T-helper 17 cell (primary cell): Measurements from ENCODE around the gene PPP1R12B. TPM values are rescaled to one million over a fixed set of nuclear protein-coding genes. Genes with fewer than 3 reads are reported as not detected.
"Not testable (repeated sequence)": the region's sequence is repeated elsewhere in the genome, so short reads cannot be mapped to it uniquely, and the experiment has no call there.

Source experiments
- ATAC-seq: fragments of 150-1000 bp; cut with Tn5 transposase; 2 replicates; pipeline ENCODE4 v1.10.0; 2021; ENCODE audit warnings: mild to moderate bottlenecking, moderate library complexity
- DNase-seq, 3 donors: peaks; one replicate each; pipeline versions ENCODE4 v3.0.0 to v3.0.0-alpha.2; 2020 to 2021
- H3K9me3 ChIP-seq: one replicate; pipeline ENCODE4 v1.7.0; 2013; ENCODE audit warnings: low read length, mild to moderate bottlenecking; ENCODE audit not compliant: control insufficient read depth, poor library complexity, severe bottlenecking
- H3K27ac Mint-ChIP-seq: one replicate; pipeline ENCODE4 v1.8.0; 2022; ENCODE audit warnings: mild to moderate bottlenecking, moderate library complexity, mixed read lengths
- H3K27me3 Mint-ChIP-seq: one replicate; pipeline ENCODE4 v1.8.0; 2022; ENCODE audit warnings: mixed read lengths
- H3K36me3 Mint-ChIP-seq: one replicate; pipeline ENCODE4 v1.8.0; 2022; ENCODE audit warnings: low read depth, mixed read lengths
- H3K4me1 Mint-ChIP-seq: one replicate; pipeline ENCODE4 v1.8.0; 2022; ENCODE audit warnings: mild to moderate bottlenecking, mixed read lengths
- H3K4me3 Mint-ChIP-seq: one replicate; pipeline ENCODE4 v1.8.0; 2022; ENCODE audit warnings: mild to moderate bottlenecking, moderate library complexity, mixed read lengths
- total RNA-seq, 4 donors: library from RNA in 2 of 4; stranded (reverse) in 2 of 4; gene quantifications; one replicate each; pipeline ENCODE4 v1.2.3 and lab custom pipeline; 2022 to 2026

PPP1R12B gene
- total RNA-seq, 2 donors from 2014 or later, result 28.6 to 30.4 TPM

- H3K9me3 ChIP-seq, H3K4me1 Mint-ChIP-seq, H3K4me3 Mint-ChIP-seq, H3K27me3 Mint-ChIP-seq, H3K36me3 Mint-ChIP-seq, DNase-seq, ATAC-seq: not testable (repeated sequence)
- peak overlapping the region; percentile 32 for H3K27ac Mint-ChIP-seq
Observed at GRCh38 chr1:202417141-202417540, 68.6 kb downstream of the PPP1R12B start.

- not testable (repeated sequence) for H3K27ac Mint-ChIP-seq, H3K4me3 Mint-ChIP-seq, DNase-seq, H3K4me1 Mint-ChIP-seq, H3K9me3 ChIP-seq, H3K36me3 Mint-ChIP-seq, ATAC-seq, H3K27me3 Mint-ChIP-seq
Observed at GRCh38 chr1:202417762-202418201, 69.3 kb downstream of the PPP1R12B start.

GRCh38 chr1:202419731-202420130 lies 71.2 kb downstream of the PPP1R12B start:
- ATAC-seq, H3K27ac Mint-ChIP-seq, H3K9me3 ChIP-seq: not testable (repeated sequence)

DNA sequence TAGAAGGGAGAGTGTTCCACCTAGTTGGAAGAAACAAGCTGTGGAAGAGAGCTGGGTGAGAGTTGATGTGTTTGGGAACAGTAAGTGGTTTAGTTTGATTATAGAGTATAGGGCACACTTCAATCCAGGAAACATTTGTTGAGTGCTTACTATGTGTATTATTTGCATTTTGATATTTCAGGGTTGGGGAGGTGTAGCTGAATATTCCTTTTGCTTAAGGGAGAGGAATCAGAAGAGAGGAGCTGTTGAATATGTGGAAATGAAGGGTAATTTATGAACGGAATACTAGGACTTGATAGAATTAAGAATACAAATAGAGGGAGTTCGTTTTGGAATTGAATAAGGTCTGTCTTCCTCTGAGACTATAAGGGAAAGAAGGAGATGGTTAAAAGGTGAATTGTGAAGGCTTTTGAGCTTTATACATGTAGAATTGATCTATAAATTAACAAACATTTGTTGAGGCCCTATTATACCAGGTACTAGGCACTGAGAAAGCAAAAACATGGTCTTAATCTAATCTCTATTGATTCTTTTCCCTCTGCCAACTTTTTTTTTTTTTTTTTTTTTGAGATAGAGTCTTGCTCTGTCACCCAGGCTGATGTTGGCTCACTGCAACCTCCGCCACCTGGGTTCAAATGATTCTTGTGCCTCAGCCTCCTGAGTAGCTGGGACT lies 72.1 kb downstream of the PPP1R12B start:
- not testable (repeated sequence) for ATAC-seq, H3K27ac Mint-ChIP-seq, H3K9me3 ChIP-seq, H3K4me3 Mint-ChIP-seq, H3K36me3 Mint-ChIP-seq, H3K27me3 Mint-ChIP-seq, H3K4me1 Mint-ChIP-seq, DNase-seq

More at GRCh38 chr1:202419731-202420130, 71.2 kb downstream of the PPP1R12B start:
- H3K36me3 Mint-ChIP-seq, H3K4me1 Mint-ChIP-seq, H3K27me3 Mint-ChIP-seq, H3K4me3 Mint-ChIP-seq, DNase-seq: not testable (repeated sequence)

DNA sequence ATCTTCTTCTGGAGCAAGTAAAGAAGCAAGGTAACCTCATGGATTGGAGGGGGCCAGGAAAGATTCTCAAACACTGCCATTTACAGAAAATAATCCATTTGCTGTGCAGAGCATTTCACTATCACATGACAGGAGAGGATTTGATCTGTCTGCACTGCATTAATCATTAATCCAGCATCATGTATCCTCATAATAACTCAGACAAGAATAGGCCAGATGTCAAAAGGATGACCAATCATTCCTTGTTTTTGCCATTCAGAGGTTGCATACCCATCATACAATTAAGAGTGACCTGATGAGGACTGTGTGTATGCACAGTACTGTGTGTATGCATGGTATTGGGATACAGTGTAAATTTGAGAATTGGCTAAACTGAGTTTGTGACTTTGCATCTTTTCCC lies 74.2 kb downstream of the PPP1R12B start:
- not testable (repeated sequence) for H3K27ac Mint-ChIP-seq, ATAC-seq, H3K36me3 Mint-ChIP-seq, H3K4me1 Mint-ChIP-seq, H3K4me3 Mint-ChIP-seq, H3K9me3 ChIP-seq, H3K27me3 Mint-ChIP-seq, DNase-seq

DNA sequence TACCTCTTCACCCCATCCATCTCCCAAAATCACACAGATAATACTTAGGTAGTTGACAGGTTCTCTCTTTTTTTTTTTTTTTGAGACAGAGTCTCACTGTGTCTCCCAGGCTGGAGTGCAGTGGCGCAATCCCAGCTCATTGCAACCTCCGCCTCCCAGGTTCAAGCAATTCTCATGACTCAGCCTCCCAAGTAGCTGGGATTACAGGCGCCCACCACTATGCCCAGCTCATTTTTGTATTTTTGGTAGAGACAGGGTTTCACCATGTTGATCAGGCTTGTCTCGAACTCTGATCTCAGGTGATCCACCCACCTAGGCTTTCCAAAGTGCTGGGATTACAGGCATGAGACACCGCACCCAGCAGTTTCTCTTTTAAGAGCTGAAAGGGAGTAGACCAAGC lies 75.8 kb downstream of the PPP1R12B start:
- H3K27me3 Mint-ChIP-seq, H3K36me3 Mint-ChIP-seq, DNase-seq, H3K4me1 Mint-ChIP-seq, ATAC-seq, H3K9me3 ChIP-seq, H3K4me3 Mint-ChIP-seq, H3K27ac Mint-ChIP-seq: not testable (repeated sequence)

DNA sequence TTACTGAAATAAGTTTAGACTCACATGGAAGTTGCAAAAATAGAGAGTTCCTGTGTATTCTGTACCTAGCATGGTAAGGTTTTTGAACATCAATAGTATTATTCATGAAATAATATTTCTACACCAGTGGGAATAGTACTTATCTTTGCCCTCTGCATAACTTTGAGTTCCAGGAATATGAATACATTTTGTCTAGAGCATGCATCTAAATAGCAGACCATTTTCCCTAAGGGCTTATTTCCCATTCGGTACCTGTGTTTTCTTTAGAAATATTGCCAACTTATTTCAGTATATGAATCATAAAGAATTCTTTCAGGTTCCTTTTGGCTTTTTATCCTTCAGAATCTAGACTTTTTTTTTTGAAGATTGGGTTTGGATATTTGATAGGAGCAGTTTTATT lies 81.6 kb downstream of the PPP1R12B start:
- not testable (repeated sequence) for ATAC-seq, H3K9me3 ChIP-seq, H3K4me3 Mint-ChIP-seq, H3K27me3 Mint-ChIP-seq, H3K4me1 Mint-ChIP-seq, H3K36me3 Mint-ChIP-seq, H3K27ac Mint-ChIP-seq, DNase-seq

GRCh38 chr1:202432338-202432737 lies 83.8 kb downstream of the PPP1R12B start:
- not testable (repeated sequence) for H3K4me1 Mint-ChIP-seq, H3K9me3 ChIP-seq, H3K4me3 Mint-ChIP-seq, H3K36me3 Mint-ChIP-seq, DNase-seq, H3K27me3 Mint-ChIP-seq, H3K27ac Mint-ChIP-seq, ATAC-seq

DNA sequence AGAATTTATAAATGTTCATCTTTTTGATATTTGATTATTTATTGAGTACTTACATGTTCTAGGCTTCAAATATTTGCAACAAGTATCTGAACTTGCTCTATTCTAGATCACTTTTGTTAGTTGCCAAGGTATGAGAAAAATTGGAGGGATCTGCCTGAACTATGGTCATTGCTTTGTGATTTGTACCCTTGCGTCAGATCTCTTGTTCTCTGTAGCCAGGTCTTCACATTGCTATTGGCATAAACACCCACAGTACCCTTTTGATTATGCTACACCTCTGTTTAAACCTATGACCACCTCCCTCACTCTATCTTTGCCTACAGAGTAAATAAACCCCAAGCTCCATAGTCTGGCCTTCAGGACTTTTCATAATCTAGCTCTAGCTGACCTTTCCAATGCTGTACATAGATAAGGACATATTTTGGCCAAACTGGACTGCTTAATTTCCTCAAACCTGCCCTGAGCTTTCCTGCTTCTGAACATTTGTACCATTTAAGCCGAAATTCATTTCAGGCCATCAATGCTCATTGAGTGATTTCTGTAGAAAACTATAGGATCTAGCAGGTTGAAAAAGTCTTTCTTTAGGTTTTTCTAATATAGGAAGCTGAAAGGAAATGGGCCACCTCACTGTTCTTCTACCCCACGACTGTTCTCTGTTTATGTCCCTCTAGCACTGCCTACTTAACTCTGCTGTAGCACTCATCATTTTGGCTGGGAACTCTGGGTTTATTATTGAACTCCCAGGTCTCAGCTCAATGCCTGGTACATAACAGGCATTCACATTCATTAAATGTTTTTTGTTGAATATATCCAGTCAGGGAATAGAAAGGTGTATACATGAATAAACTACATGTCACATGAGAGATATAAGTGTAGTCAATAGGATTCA lies 84.9 kb downstream of the PPP1R12B start:
- DNase-seq (no peak), ATAC-seq (no peak)
- H3K9me3 ChIP-seq, result no peaks in the 10 kb centered on the region

GRCh38 chr1:202434059-202434458 lies 85.6 kb downstream of the PPP1R12B start:
- Mint-ChIP-seq H3K4me1 (no peaks in the 10 kb centered on the region), H3K36me3 (peaks cover 2% of the 10 kb centered on the region), H3K27me3 (no peaks in the 10 kb centered on the region), H3K4me3 (no peak overlapping the region), H3K27ac (no peak overlapping the region)
- no peaks in the 10 kb centered on the region for H3K9me3 ChIP-seq
- ATAC-seq (no peak), DNase-seq (no peak)

More for the DNA sequence above, 84.9 kb downstream of the PPP1R12B start:
- no peak overlapping the region for H3K27ac Mint-ChIP-seq
- no peaks in the 10 kb centered on the region for H3K4me1 Mint-ChIP-seq
- no peaks in the 10 kb centered on the region for H3K27me3 Mint-ChIP-seq
- H3K36me3 Mint-ChIP-seq, result peaks cover 3% of the 10 kb centered on the region
- no peak overlapping the region for H3K4me3 Mint-ChIP-seq

DNA sequence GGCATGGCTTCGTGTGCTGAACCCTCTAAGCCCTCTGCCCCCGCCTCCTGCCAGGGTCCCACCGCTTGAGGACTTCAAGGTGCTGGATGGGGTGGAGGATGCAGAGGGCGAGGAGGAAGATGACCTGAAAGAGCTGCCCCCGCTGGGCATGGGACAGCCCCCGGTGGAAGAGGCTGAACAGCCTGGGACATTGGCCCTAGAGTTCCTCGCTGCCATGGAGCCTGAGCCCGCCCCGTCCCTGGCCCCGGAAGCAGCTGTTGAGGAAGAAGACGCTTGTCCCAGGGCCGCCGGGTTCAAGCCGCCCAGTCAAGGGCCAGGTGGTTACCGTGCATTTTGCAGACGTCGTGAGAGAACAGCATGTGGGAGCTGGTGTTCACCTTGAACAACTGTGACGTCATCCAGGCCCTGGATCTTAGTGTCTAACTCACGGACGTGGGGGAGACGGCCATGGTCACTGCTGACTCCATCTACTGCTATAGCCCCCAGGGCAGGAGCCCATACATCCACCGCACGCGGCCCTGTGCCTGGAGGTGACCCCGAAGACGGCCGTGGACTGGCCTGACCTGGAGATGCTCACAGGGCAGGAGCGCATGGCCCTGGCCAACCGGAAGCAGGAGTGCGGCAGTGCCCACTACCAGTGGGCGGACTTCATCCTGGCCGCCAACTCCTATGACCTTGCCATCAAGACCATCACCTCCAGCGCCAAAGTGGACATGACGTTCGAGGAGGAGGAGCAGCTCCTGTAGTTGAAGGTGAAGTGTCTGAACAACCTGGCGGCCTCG lies 90.1 kb downstream of the PPP1R12B start:
- no peak for DNase-seq
- no peak for ATAC-seq
- H3K36me3 Mint-ChIP-seq, result peaks cover 4% of the 10 kb centered on the region
- no peak overlapping the region for H3K4me3 Mint-ChIP-seq
- H3K9me3 ChIP-seq, result no peaks in the 10 kb centered on the region
- H3K27me3 Mint-ChIP-seq, result no peaks in the 10 kb centered on the region
- no peaks in the 10 kb centered on the region for H3K4me1 Mint-ChIP-seq
- H3K27ac Mint-ChIP-seq, result peak overlapping the region; percentile 59

DNA sequence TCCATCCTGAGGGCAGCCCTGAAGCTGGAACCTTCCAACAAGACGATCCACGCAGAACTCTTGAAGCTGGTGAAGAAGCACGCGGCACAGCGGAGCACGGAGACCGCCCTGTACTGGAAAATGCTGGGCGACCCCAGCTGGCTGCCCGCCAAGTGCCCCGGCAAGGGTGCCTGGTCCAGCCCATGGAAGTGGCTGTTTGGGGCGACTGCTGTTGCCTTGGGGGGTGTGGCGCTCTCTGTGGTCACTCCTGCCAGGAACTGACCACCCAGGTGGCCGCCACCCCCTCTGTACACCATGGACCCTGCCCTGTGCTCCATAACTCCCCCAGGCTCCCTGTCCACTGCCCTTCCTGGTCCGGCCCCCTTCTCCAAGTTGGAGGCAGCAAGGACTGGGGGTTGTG lies 90.8 kb downstream of the PPP1R12B start:
- ATAC-seq (no peak), DNase-seq (no peak)
- no peaks in the 10 kb centered on the region for H3K27me3 Mint-ChIP-seq
- H3K36me3 Mint-ChIP-seq, result peaks cover 4% of the 10 kb centered on the region
- no peaks in the 10 kb centered on the region for H3K4me1 Mint-ChIP-seq
- H3K27ac Mint-ChIP-seq, result peak overlapping the region; percentile 59
- no peak overlapping the region for H3K4me3 Mint-ChIP-seq
- no peaks in the 10 kb centered on the region for H3K9me3 ChIP-seq

GRCh38 chr1:202448140-202448539 lies 99.6 kb downstream of the PPP1R12B start:
- H3K4me1 Mint-ChIP-seq, H3K9me3 ChIP-seq, H3K27ac Mint-ChIP-seq, DNase-seq, H3K36me3 Mint-ChIP-seq, H3K4me3 Mint-ChIP-seq, H3K27me3 Mint-ChIP-seq, ATAC-seq: not testable (repeated sequence)
